Inflammatory macrophage treated with lipopolysaccharide for 1 hour (primary cell): Measurements from ENCODE around the gene MYO7A.

ENCODE experiments used
- DNase-seq, 2 donors: peaks; one replicate each; pipeline ENCODE4 v3.0.0-alpha.2; 2020 to 2022

MYO7A gene

GRCh38 chr11:77127920-77128691 is at the start of gene MYO7A:
MYO7A (plus strand) TSS chr11:77128246; CDS start chr11:77130635, 2,389 bp downstream.
- no peak for DNase-seq

GRCh38 chr11:77079666-77080065 is 48.4 kb upstream of the MYO7A start:
- no peak for DNase-seq

GRCh38 chr11:77080643-77081210 is 47.3 kb upstream of the MYO7A start:
- peak; percentile 34 to 67 for DNase-seq

GRCh38 chr11:77081381-77081851 is 46.6 kb upstream of the MYO7A start:
- no peak for DNase-seq

- DNase-seq, result no peak
These were observed 45.8 kb upstream of the MYO7A start for GRCh38 chr11:77081976-77082836.

GRCh38 chr11:77082838-77083565 is 45.0 kb upstream of the MYO7A start:
- DNase-seq, result peak; percentile 40 to 63

- no peak for DNase-seq
These were observed 44.3 kb upstream of the MYO7A start for GRCh38 chr11:77083566-77084245.

- DNase-seq, result no peak
These were observed 43.4 kb upstream of the MYO7A start for GRCh38 chr11:77084581-77085191.

- DNase-seq, result no peak
These were observed 42.4 kb upstream of the MYO7A start for GRCh38 chr11:77085652-77086051.

GRCh38 chr11:77086521-77087472 is 41.2 kb upstream of the MYO7A start:
- DNase-seq, result no peak

- DNase-seq, result no peak
These were observed 40.3 kb upstream of the MYO7A start for GRCh38 chr11:77087723-77088225.

GRCh38 chr11:77088236-77089003 is 39.6 kb upstream of the MYO7A start:
- DNase-seq, result no peak

- DNase-seq, result no peak
These were observed 39.0 kb upstream of the MYO7A start for GRCh38 chr11:77089004-77089545.

- DNase-seq, result no peak
These were observed 38.0 kb upstream of the MYO7A start for GRCh38 chr11:77090046-77090372.

GRCh38 chr11:77090373-77091111 is 37.5 kb upstream of the MYO7A start:
- DNase-seq, result no peak

- peak; percentile 43 to 77 for DNase-seq
These were observed 36.7 kb upstream of the MYO7A start for GRCh38 chr11:77091146-77091940.

- no peak for DNase-seq
These were observed 35.7 kb upstream of the MYO7A start for GRCh38 chr11:77092382-77092781.
